Smooth muscle cell (in vitro differentiated cells): ENCODE data around the gene MRPS33. TPM values are rescaled to one million over a fixed set of nuclear protein-coding genes. Genes with fewer than 3 reads are reported as not detected.
A peak's percentile ranks its signal among the peaks of the same experiment; 100 is the strongest.

Source experiments
- DNase-seq: peaks from one replicate; lab custom pipeline; 2025; ENCODE audit not compliant: unreplicated experiment; lab: John Stamatoyannopoulos, UW
- H2AFZ ChIP-seq: fragments of 200-600 bp; sonication (generic); 2 replicates; pipeline ENCODE4 v1.6.0; 2016; ENCODE audit warnings: antibody characterized with exemption, low read depth, mild to moderate bottlenecking
- H3F3A ChIP-seq: fragments of 200-600 bp; sonication (generic); 2 replicates; pipeline ENCODE4 v1.6.0; 2017; ENCODE audit warnings: antibody characterized with exemption, low read depth
- H3K27ac ChIP-seq: fragments of 200-600 bp; sonication (generic); 2 replicates; pipeline ENCODE4 v1.5.1; 2016; ENCODE audit warnings: low read depth, mild to moderate bottlenecking
- H3K27me3 ChIP-seq: fragments of 200-600 bp; sonication (generic); 2 replicates; pipeline ENCODE4 v1.6.1; 2016; ENCODE audit warnings: low read depth, mild to moderate bottlenecking
- H3K36me3 ChIP-seq: fragments of 200-600 bp; sonication (generic); 2 replicates; pipeline ENCODE4 v1.5.1; 2016; ENCODE audit warnings: low read depth
- H3K4me1 ChIP-seq: fragments of 200-600 bp; sonication (generic); 2 replicates; pipeline ENCODE4 v1.5.1; 2016; ENCODE audit warnings: low read depth
- H3K4me2 ChIP-seq: fragments of 200-600 bp; sonication (generic); 2 replicates; pipeline ENCODE4 v1.6.0; 2016; ENCODE audit warnings: mild to moderate bottlenecking
- H3K4me3 ChIP-seq: fragments of 200-600 bp; sonication (generic); 2 replicates; pipeline ENCODE4 v1.5.1; 2016; ENCODE audit warnings: mild to moderate bottlenecking
- H3K79me2 ChIP-seq: fragments of 200-600 bp; sonication (generic); 2 replicates; pipeline ENCODE4 v1.6.0; 2016; ENCODE audit warnings: low read depth, mild to moderate bottlenecking
- H3K9ac ChIP-seq: fragments of 200-600 bp; sonication (generic); 2 replicates; pipeline ENCODE4 v1.6.0; 2016; ENCODE audit warnings: low read depth
- H3K9me3 ChIP-seq: fragments of 200-600 bp; sonication (generic); replicated peaks from 2 replicates; pipeline ENCODE4 v1.5.1; 2016; ENCODE audit warnings: low read depth
- H4K20me1 ChIP-seq: fragments of 200-600 bp; sonication (generic); 2 replicates; pipeline ENCODE4 v1.6.0; 2016; ENCODE audit warnings: low read depth
- CTCF ChIP-seq: fragments of 200-600 bp; sonication (generic); IDR thresholded peaks from 2 replicates; pipeline ENCODE4 v1.5.1; 2017; ENCODE audit warnings: borderline replicate concordance, mild to moderate bottlenecking, antibody characterized with exemption; ENCODE audit not compliant: insufficient read depth, poor library complexity, severe bottlenecking
- WGBS: methylation state at CpG from one replicate; pipeline ENCODE4 v1.1.7; 2016; ENCODE audit warnings: low lambda C conversion rate; 5-methylcytosine and 5-hydroxymethylcytosine counted together
- polyA plus RNA-seq: library from polyadenylated mRNA; unstranded; fragments of >200 nt; fragmentation: Nextera tagmentation; extraction: Ambion mirVana; gene quantifications from 2 replicates; pipeline ENCODE4 v1.2.1, GENCODE V29; 2016
- total RNA-seq: library from RNA; depleted of rRNA; stranded (reverse); fragments of >200 nt; gene quantifications from 2 replicates; pipeline ENCODE4 v1.2.3, GENCODE V29; 2014

Gene MRPS33
- total and polyA plus RNA-seq, 2 experiments from 2014 or later: 34.2 to 49.8 TPM

DNA sequence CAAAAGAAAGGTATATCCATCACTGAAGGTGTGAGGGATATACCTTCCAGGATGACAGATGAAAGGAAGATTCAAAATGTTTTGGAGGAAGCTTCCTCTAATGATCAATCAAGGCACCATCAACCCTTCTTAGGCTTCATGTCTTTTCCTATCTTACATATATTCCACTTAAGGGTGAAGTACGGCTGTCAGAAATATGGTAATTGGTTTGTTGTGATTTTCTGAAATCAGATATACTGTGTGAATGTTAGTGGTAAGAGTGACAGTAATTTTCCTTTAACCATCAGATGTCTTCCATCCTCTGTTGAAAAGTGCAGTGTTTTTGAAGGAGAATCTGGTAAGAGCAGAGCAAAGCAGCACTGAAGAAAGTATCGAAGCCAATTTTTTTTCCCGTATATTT is 2.8 kb upstream of the MRPS33 start:
- Histone ChIP-seq H2AFZ (no peak overlapping the region), H3K9me3 (no peaks in the 10 kb centered on the region), H3K36me3 (no peaks in the 10 kb centered on the region), H3K9ac (no peak overlapping the region), H3K27me3 (peaks cover 15% of the 10 kb centered on the region), H3K4me1 (peaks cover 7% of the 10 kb centered on the region), H3K27ac (no peak overlapping the region), H3K4me3 (no peak overlapping the region), H3F3A (peaks cover 8% of the 10 kb centered on the region), H4K20me1 (no peaks in the 10 kb centered on the region), H3K4me2 (no peak overlapping the region), H3K79me2 (peaks cover 8% of the 10 kb centered on the region)
- no peak for DNase-seq
- 90% methylated on average over 3 of the region's 3 CpGs for WGBS
- no peak for TF ChIP-seq CTCF

DNA sequence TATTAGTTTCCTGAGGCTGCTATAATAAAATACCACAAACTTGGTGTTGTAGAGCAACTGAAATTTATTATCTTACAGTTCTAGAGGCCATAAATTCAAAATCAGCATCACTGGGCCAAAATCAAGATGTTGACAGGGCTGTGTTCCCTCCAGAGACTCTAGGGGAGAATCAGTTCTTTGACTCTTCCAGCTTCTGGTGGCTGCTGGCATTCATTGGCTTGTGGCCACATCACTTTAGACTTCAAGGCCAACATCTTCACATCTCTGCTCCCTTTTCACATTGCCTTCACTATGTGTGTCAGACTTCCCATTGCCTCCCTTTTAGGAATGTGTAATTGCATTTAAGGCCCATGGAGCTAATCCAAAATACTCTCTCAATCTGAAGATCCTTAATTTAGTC is 1.6 kb upstream of the MRPS33 start:
- TF ChIP-seq CTCF: no peak

GRCh38 chr7:141014125-141014523 is 628 bp downstream of the MRPS33 start:
- whole genome bisulfite sequencing: 6% methylated on average over 14 of the region's 14 CpGs
- Histone ChIP-seq H3K4me2 (peak overlapping the region; percentile 85), H3K36me3 (no peaks in the 10 kb centered on the region), H3K27ac (peak overlapping the region; percentile 82), H3K27me3 (peaks cover 15% of the 10 kb centered on the region), H3K9me3 (no peaks in the 10 kb centered on the region), H3K79me2 (peaks cover 8% of the 10 kb centered on the region), H2AFZ (peak overlapping the region; percentile 95), H3F3A (peaks cover 8% of the 10 kb centered on the region), H3K4me1 (peaks cover 7% of the 10 kb centered on the region), H3K9ac (peak overlapping the region; percentile 85), H3K4me3 (peak overlapping the region; percentile 74), H4K20me1 (no peaks in the 10 kb centered on the region)
- TF ChIP-seq CTCF: no peak
- no peak for DNase-seq

More for the DNA sequence above, 1.6 kb upstream of the MRPS33 start:
- no peaks in the 10 kb centered on the region for H4K20me1 ChIP-seq
- H3F3A ChIP-seq: peaks cover 8% of the 10 kb centered on the region
- DNase-seq: no peak
- H2AFZ ChIP-seq: no peak overlapping the region
- H3K9ac ChIP-seq: no peak overlapping the region
- peaks cover 15% of the 10 kb centered on the region for H3K27me3 ChIP-seq
- no peaks in the 10 kb centered on the region for H3K36me3 ChIP-seq
- no peak overlapping the region for H3K27ac ChIP-seq
- peaks cover 8% of the 10 kb centered on the region for H3K79me2 ChIP-seq
- H3K9me3 ChIP-seq: no peaks in the 10 kb centered on the region
- no peak overlapping the region for H3K4me2 ChIP-seq
- H3K4me3 ChIP-seq: no peak overlapping the region
- peaks cover 7% of the 10 kb centered on the region for H3K4me1 ChIP-seq

GRCh38 chr7:141013345-141013715 is 1.4 kb downstream of the MRPS33 start:
- 94% methylated on average over 4 of the region's 4 CpGs for WGBS
- Histone ChIP-seq H3K27ac (peak overlapping the region; percentile 82), H3K4me2 (peak overlapping the region; percentile 85), H2AFZ (no peak overlapping the region), H3K79me2 (peaks cover 8% of the 10 kb centered on the region), H3F3A (peaks cover 8% of the 10 kb centered on the region), H3K4me1 (peaks cover 7% of the 10 kb centered on the region), H3K27me3 (peaks cover 10% of the 10 kb centered on the region), H3K9ac (peak overlapping the region; percentile 85), H4K20me1 (no peaks in the 10 kb centered on the region), H3K4me3 (peak overlapping the region; percentile 74), H3K9me3 (no peaks in the 10 kb centered on the region), H3K36me3 (no peaks in the 10 kb centered on the region)
- TF ChIP-seq CTCF: no peak
- DNase-seq: no peak
